A549 (cell line): ENCODE results near the gene COBLL1. TPM values are rescaled to one million over a fixed set of nuclear protein-coding genes. Genes with fewer than 3 reads are reported as not detected.
"Not testable (repeated sequence)": the region's sequence is repeated elsewhere in the genome, so short reads cannot be mapped to it uniquely, and the experiment has no call there.

ENCODE experiments used
- ATAC-seq, 2 experiments: fragments of 200-7000 bp in 1 of 2; fragments of >200 bp in 1 of 2; cut with Nextera tagmentation in 1 of 2; cut with Tn5 transposase in 1 of 2; 3 replicates each; pipeline versions ENCODE4 v1.8.0 to v1.9.1; 2018 to 2020; ENCODE audit warnings: mild to moderate bottlenecking in 1 of 2, moderate library complexity in 1 of 2
- CTCF ChIA-PET: fragments of 300-600 bp; sonication (Branson Sonifier 250); formaldehyde crosslinking; extraction: SDS; loops from one replicate; lab custom pipeline; 2021; ENCODE audit warnings: antibody characterized with exemption, inconsistent platforms; lab: Yijun Ruan, JAX
- POLR2A ChIA-PET: fragments of 350-600 bp; formaldehyde crosslinking; extraction: SDS; loops from one replicate; lab custom pipeline; 2021; ENCODE audit warnings: antibody characterized with exemption, inconsistent platforms; lab: Yijun Ruan, JAX
- DNase-seq, 2 experiments: peaks; one replicate each; pipeline versions ENCODE4 v3.0.0 to v3.0.0-alpha.2; 2011 to 2016; ENCODE audit warnings: low read depth in 1 of 2, low spot score in 1 of 2
- FAIRE-seq: peaks from 2 replicates; lab custom pipeline; 2011; peaks lifted over from hg19 to GRCh38; lab: Jason Lieb, UNC
- H3K27ac ChIP-seq, 2 experiments: fragments of >200 bp; sonication (Bioruptor Twin); formaldehyde crosslinking; 3 replicates each; pipeline ENCODE4 v1.5.1; 2016 to 2017
- H3K4me1 ChIP-seq: fragments of >200 bp; sonication (Bioruptor Twin); formaldehyde crosslinking; 3 replicates; pipeline ENCODE4 v1.6.1; 2016
- H3K4me2 ChIP-seq: fragments of >200 bp; sonication (Bioruptor Twin); formaldehyde crosslinking; 3 replicates; pipeline ENCODE4 v1.6.1; 2016
- H3K4me3 ChIP-seq: fragments of >200 bp; sonication (Bioruptor Twin); formaldehyde crosslinking; 3 replicates; pipeline ENCODE4 v1.5.1; 2016
- H3K9me3 ChIP-seq: fragments of >200 bp; sonication (Bioruptor Twin); formaldehyde crosslinking; 3 replicates; pipeline ENCODE4 v1.6.1; 2016
- CBX2 ChIP-seq: fragments of 200-600 bp; sonication (generic); IDR thresholded peaks from 2 replicates; pipeline ENCODE4 v1.6.1; 2016; ENCODE audit warnings: low read depth, mild to moderate bottlenecking, borderline replicate concordance
- CHD4 ChIP-seq: fragments of 200-600 bp; sonication (generic); IDR thresholded peaks from 2 replicates; pipeline ENCODE4 v1.6.1; 2016; ENCODE audit warnings: antibody characterized with exemption, mild to moderate bottlenecking, borderline replicate concordance
- FOSL2 ChIP-seq, 2 experiments: fragments of 450-650 bp in 1 of 2; fragments of >200 bp in 1 of 2; sonication (Bioruptor Twin) in 1 of 2; formaldehyde crosslinking; IDR thresholded peaks; 2 replicates each; pipeline versions ENCODE4 v1.5.0 to v1.6.1; 2016 to 2020; ENCODE audit warnings: mild to moderate bottlenecking in 1 of 2, moderate library complexity in 1 of 2
- FOXS1 ChIP-seq: fragments of 250-450 bp; sonication (Bioruptor Pico); IDR thresholded peaks from 2 replicates; pipeline ENCODE4 v1.5.0; 2020; ENCODE audit warnings: mild to moderate bottlenecking, moderate library complexity
- HOXA7 ChIP-seq: fragments of 250-450 bp; sonication (Bioruptor Pico); IDR thresholded peaks from 2 replicates; pipeline ENCODE4 v1.5.0; 2020; ENCODE audit warnings: mild to moderate bottlenecking, moderate library complexity
- HOXB13 ChIP-seq: fragments of 250-450 bp; sonication (Bioruptor Pico); IDR thresholded peaks from 2 replicates; pipeline ENCODE4 v1.5.0; 2020; ENCODE audit warnings: low read depth, mild to moderate bottlenecking, moderate library complexity
- JUN ChIP-seq, 2 experiments: fragments of >200 bp; sonication (Bioruptor Twin); formaldehyde crosslinking; IDR thresholded peaks; 2 replicates in 1 of 2; 3 replicates in 1 of 2; pipeline ENCODE4 v1.6.1; 2016 to 2017
- MYC ChIP-seq: IDR thresholded peaks from 2 replicates; pipeline ENCODE4 v1.6.1; 2012; ENCODE audit warnings: mild to moderate bottlenecking, inconsistent platforms, low read length, improper control_type of control experiment, borderline replicate concordance
- NR3C1 ChIP-seq: fragments of >200 bp; sonication (Bioruptor Twin); formaldehyde crosslinking; IDR thresholded peaks from 3 replicates; pipeline ENCODE4 v1.6.1; 2017
- RCOR1 ChIP-seq: fragments of 150-350 bp; IDR thresholded peaks from 2 replicates; pipeline ENCODE4 v1.6.1; 2014; ENCODE audit warnings: antibody characterized with exemption, low read length, low read depth
- RFX5 ChIP-seq: fragments of 450-650 bp; IDR thresholded peaks from 2 replicates; pipeline ENCODE4 v1.7.1; 2014; ENCODE audit warnings: antibody characterized with exemption, mild to moderate bottlenecking, moderate library complexity
- SMC3 ChIP-seq: fragments of >200 bp; sonication (Bioruptor Twin); formaldehyde crosslinking; IDR thresholded peaks from 3 replicates; pipeline ENCODE4 v1.6.1; 2018; ENCODE audit warnings: inconsistent platforms
- WGBS: methylation state at CpG from one replicate; pipeline ENCODE4 v1.1.6; 2017; ENCODE audit errors: missing lambda C conversion rate; 5-methylcytosine and 5-hydroxymethylcytosine counted together
- polyA plus RNA-seq, 4 experiments: library from polyadenylated mRNA; depleted of rRNA in 3 of 4; stranded (reverse); fragments of >200 nt; fragmentation: RNase III in 1 of 4; extraction: RNeasy Plus Mini Kit Qiagen cat#74134 plus additional on column Dnase treatment in 1 of 4; gene quantifications; 2 replicates in 3 of 4; 3 replicates in 1 of 4; pipeline ENCODE4 v1.2.3, GENCODE V29; 2011 to 2017
- TF ChIP-seq, protein P1 (sequence below): fragments of 150-350 bp; IDR thresholded peaks from 2 replicates; pipeline ENCODE4 v1.6.1; 2014; ENCODE audit warnings: low read depth, mild to moderate bottlenecking, low read length
- TF ChIP-seq, protein P2 (sequence below): fragments of >200 bp; sonication (Bioruptor Twin); formaldehyde crosslinking; IDR thresholded peaks from 3 replicates; pipeline ENCODE4 v1.6.1; 2016

The COBLL1 gene
- polyA plus RNA-seq, 2 of the 4 experiments (the other 2 are of a cell fraction): 2.6 to 5.3 TPM

DNA sequence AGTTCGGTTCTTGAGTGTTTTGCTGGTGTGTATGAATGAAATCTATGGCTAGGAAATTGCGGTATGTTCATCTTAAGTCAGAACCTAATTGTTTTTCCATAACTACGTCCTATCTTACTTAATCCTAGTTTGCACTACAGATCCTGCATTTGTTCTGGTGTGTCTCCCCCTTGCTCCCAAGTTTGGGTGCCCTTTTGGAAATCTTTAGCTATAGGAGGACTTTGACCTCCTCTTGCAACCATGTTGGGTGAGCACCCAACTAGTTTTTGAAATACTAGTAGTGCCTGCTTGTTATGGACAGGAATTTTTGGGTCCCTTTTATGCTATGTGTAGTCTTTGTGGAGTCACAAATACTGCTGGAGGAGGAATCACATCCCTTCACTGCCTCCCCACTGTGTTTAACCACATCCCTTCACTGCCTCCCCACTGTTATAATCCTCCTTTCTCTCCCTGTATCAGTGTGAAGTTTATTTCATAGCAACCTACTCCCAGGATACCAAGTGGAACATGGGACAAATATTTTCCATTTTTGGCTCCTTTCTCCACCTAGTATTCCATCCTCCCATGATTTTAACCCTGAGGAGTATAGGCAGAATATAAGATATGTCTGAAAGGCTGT, 26.3 kb upstream of the COBLL1 start:
- 39% methylated on average over 3 of the region's 3 CpGs for WGBS
- H3K27ac ChIP-seq: no peak overlapping the region
- ChIA-PET POLR2A (no interaction called here), CTCF (interaction anchor here (1.3 kb wide), 1 partner anchor 26 kb away, joined by 4 read pairs; the partner anchor contains the start of gene COBLL1)
- TF ChIP-seq RFX5 (no peak), FOSL2 (IDR thresholded peaks at IDR 0.05) (no peak), FOSL2 (CRISPR knock-in tag; IDR thresholded peaks at IDR 0.05) (no peak), JUN (IDR thresholded peaks at IDR 0.05) (no peak), HOXB13 (CRISPR knock-in tag) (no peak), FOXS1 (CRISPR knock-in tag) (no peak), SMC3 (no peak), NR3C1 (no peak), HOXA7 (no peak)
- TF ChIP-seq, protein P1, sequence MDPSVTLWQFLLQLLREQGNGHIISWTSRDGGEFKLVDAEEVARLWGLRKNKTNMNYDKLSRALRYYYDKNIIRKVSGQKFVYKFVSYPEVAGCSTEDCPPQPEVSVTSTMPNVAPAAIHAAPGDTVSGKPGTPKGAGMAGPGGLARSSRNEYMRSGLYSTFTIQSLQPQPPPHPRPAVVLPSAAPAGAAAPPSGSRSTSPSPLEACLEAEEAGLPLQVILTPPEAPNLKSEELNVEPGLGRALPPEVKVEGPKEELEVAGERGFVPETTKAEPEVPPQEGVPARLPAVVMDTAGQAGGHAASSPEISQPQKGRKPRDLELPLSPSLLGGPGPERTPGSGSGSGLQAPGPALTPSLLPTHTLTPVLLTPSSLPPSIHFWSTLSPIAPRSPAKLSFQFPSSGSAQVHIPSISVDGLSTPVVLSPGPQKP: no peak
- TF ChIP-seq, protein P2, sequence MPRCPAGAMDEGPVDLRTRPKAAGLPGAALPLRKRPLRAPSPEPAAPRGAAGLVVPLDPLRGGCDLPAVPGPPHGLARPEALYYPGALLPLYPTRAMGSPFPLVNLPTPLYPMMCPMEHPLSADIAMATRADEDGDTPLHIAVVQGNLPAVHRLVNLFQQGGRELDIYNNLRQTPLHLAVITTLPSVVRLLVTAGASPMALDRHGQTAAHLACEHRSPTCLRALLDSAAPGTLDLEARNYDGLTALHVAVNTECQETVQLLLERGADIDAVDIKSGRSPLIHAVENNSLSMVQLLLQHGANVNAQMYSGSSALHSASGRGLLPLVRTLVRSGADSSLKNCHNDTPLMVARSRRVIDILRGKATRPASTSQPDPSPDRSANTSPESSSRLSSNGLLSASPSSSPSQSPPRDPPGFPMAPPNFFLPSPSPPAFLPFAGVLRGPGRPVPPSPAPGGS: no peak
- H3K4me3 ChIP-seq: no peak overlapping the region
- H3K4me2 ChIP-seq: no peak overlapping the region
- FAIRE-seq: no peak
- DNase-seq: no peak
- no peaks in the 10 kb centered on the region for H3K4me1 ChIP-seq
- ATAC-seq: no peak
- no peaks in the 10 kb centered on the region for H3K9me3 ChIP-seq

DNA sequence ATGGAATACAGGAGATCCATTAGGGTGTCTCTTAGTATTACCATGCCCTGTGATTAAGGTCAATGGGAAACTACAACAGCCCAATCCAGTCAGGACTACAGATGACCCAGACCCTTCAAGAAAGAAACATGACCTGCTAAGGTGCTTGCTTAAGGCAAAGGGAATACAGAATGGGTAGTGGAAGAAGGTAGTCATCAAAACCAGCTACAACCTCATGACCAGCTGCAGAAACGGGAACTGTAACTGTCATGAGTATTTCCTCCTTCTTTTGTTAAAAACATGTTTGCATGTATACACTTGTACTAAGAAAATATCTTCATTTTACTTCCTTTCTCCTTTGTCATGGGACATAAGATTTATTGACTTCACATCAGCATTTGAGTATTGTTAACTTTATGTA, 24.8 kb upstream of the COBLL1 start:
- CTCF ChIA-PET, FAIRE-seq, DNase-seq, H3K9me3 ChIP-seq, H3K4me2 ChIP-seq, POLR2A ChIA-PET, ATAC-seq, H3K27ac ChIP-seq, H3K4me3 ChIP-seq, H3K4me1 ChIP-seq: not testable (repeated sequence)
- 67% methylated on average over 1 of the region's 1 CpG for WGBS

DNA sequence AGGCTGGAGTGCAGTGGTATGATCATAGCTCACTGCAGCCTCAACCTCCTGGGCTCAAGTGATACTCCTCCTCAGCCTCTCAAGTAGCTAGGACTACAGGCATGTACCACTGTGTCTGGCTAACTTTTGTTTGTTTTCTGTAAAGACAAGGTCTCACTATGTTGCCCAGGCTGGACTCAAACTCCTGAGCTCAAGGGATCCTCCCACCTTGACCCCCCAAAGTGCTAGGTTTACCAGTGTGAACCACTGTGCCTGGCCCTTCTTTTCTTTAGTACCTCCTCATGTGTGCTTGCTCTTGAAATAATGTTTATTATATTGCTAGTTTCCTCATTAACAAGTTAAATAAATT, 19.0 kb upstream of the COBLL1 start:
- CTCF ChIA-PET: interaction anchor here (1.7 kb wide), 1 partner anchor 19 kb away, joined by 6 read pairs; the partner anchor contains the start of gene COBLL1

DNA sequence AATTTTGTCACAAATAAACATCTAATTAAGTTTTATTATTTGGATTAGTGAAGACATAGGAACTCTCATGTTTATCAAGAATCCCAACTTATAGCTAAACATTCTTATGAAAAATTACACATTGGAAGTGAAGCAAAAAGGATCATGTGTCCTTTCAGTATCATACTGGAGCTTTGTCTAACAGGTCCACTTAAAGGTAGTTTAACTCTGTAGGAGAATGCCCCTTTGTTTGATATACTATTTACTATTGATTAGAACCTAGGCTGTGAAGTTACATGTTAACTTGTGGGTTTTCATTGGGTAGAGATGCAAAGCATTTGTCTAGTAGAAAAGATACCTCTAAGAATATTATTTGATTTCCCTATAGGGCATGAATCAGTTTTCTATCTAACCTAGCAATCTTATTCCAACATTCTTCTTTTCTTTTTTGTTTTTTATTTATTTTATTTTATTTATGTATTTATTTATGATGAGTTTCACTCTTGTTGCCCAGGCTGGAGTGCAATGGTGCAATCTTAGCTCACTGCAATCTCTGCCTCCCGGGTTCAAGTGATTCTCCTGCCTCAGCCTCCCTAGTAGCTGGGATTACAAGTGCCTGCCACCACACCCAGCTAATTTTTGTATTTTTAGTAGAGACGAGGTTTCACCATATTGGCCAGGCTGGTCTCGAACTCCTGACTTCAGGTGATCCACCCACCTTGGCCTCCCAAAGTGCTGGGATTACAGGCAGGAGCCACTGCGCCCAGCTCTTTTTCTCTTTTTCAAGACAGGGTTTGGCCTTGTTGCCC, 18.5 kb upstream of the COBLL1 start:
- H3K4me3 ChIP-seq, H3K4me2 ChIP-seq, FAIRE-seq, H3K9me3 ChIP-seq, H3K27ac ChIP-seq, DNase-seq, ATAC-seq, H3K4me1 ChIP-seq, POLR2A ChIA-PET: not testable (repeated sequence)
- CTCF ChIA-PET: interaction anchor here (1.6 to 1.8 kb wide), 3 partner anchors 18 to 53 kb away, joined by 5 to 12 read pairs (median 6); partner anchors contain the start of gene COBLL1
- 75% methylated on average over 4 of the region's 4 CpGs for WGBS

More for the DNA sequence above, 19.0 kb upstream of the COBLL1 start:
- POLR2A ChIA-PET: no interaction called here
- TF ChIP-seq CBX2 (no peak), CHD4 (no peak), MYC (no peak), HOXB13 (CRISPR knock-in tag) (no peak), JUN (IDR thresholded peaks at IDR 0.05) (no peak), RCOR1 (no peak)
- FAIRE-seq (no peak), ATAC-seq (no peak), DNase-seq (no peak)
- H3K9me3 ChIP-seq: no peaks in the 10 kb centered on the region
- no peaks in the 10 kb centered on the region for H3K4me1 ChIP-seq
- H3K4me3 ChIP-seq: no peak overlapping the region
- no peak overlapping the region for H3K27ac ChIP-seq
- no peak overlapping the region for H3K4me2 ChIP-seq
